ENCODE results near the gene SHISA5. TPM values are rescaled to one million over a fixed set of nuclear protein-coding genes. Genes with fewer than 3 reads are reported as not detected.

Gene SHISA5
- total RNA-seq, 1 experiment from 2014 or later, result 226 TPM

- Mint-ChIP-seq H3K36me3 (ENCODE audit: insufficient read depth, unreplicated experiment) (peaks cover 73% of the 10 kb centered on the region), H3K9me3 (ENCODE audit: unreplicated experiment) (no peaks in the 10 kb centered on the region), H3K4me3 (ENCODE audit: unreplicated experiment) (peak overlapping the region; percentile 98), H3K4me1 (ENCODE audit: low read depth, unreplicated experiment) (peaks cover 50% of the 10 kb centered on the region), H3K27me3 (ENCODE audit: insufficient read depth, unreplicated experiment) (no peaks in the 10 kb centered on the region), H3K27ac (ENCODE audit: unreplicated experiment) (peak overlapping the region; percentile 82)
- POLR2A ChIA-PET, result interaction anchor here (1.4 to 2.8 kb wide), 2 partner anchors 11 to 18 kb away, joined by 4 to 12 read pairs; partner anchors contain the start of genes ATRIP, CCDC51 and TMA7
- peak; percentile 69 to 79 for DNase-seq
- H3K9me3 ChIP-seq, result no peaks in the 10 kb centered on the region
- TF ChIP-seq CTCF (IDR thresholded peaks at IDR 0.05; ENCODE audit: insufficient read depth in 1 of 2, low read depth in 1 of 2, low read length in 1 of 2, severe bottlenecking in 1 of 2, unreplicated experiment in 1 of 2), result no peak
- peak overlapping the region; percentile 84 for H3K4me3 ChIP-seq (ENCODE audit: low read depth, low read length)
- H3K36me3 ChIP-seq (ENCODE audit: control insufficient read depth, insufficient read depth, low read length), result peaks cover 8% of the 10 kb centered on the region
- H3K4me1 ChIP-seq, result peaks cover 59% of the 10 kb centered on the region
- intact Hi-C loops (cut with micrococcal nuclease; ENCODE audit: unreplicated experiment), result no loop called here
- CTCF ChIA-PET, result interaction anchor here (1.0 to 1.9 kb wide), 2 partner anchors 28 to 129 kb away, joined by 3 to 15 read pairs; no protein-coding TSS in a partner anchor
- no peaks in the 10 kb centered on the region for H3K27me3 ChIP-seq (replicated peaks; ENCODE audit: control insufficient read depth, insufficient read depth, low read length)
- BruUV-seq (replicated peaks), result no TSS peak
These were observed 75.2 kb downstream of the SHISA5 start for GRCh38 chr3:48428572-48429316.

GRCh38 chr3:48428088-48428571, 75.8 kb downstream of the SHISA5 start:
- BruUV-seq (replicated peaks), result TSS peak; percentile 1
- intact Hi-C loops (cut with micrococcal nuclease; ENCODE audit: unreplicated experiment), result no loop called here

More at GRCh38 chr3:48428088-48428571, 75.8 kb downstream of the SHISA5 start:
- no peaks in the 10 kb centered on the region for H3K27me3 Mint-ChIP-seq (ENCODE audit: insufficient read depth, unreplicated experiment)
- TF ChIP-seq CTCF (IDR thresholded peaks at IDR 0.05; ENCODE audit: insufficient read depth in 1 of 2, low read depth in 1 of 2, low read length in 1 of 2, severe bottlenecking in 1 of 2, unreplicated experiment in 1 of 2), result no peak
- peaks cover 52% of the 10 kb centered on the region for H3K4me1 Mint-ChIP-seq (ENCODE audit: low read depth, unreplicated experiment)
- Histone ChIP-seq H3K36me3 (ENCODE audit: control insufficient read depth, insufficient read depth, low read length) (peaks cover 8% of the 10 kb centered on the region), H3K27me3 (replicated peaks; ENCODE audit: control insufficient read depth, insufficient read depth, low read length) (no peaks in the 10 kb centered on the region), H3K9me3 (no peaks in the 10 kb centered on the region), H3K4me1 (peaks cover 54% of the 10 kb centered on the region), H3K4me3 (ENCODE audit: low read depth, low read length) (peak overlapping the region; percentile 84)
- H3K36me3 Mint-ChIP-seq (ENCODE audit: insufficient read depth, unreplicated experiment), result peaks cover 73% of the 10 kb centered on the region
- peak overlapping the region; percentile 82 for H3K27ac Mint-ChIP-seq (ENCODE audit: unreplicated experiment)
- ChIA-PET CTCF (interaction anchor here (1.0 to 1.9 kb wide), 2 partner anchors 28 to 130 kb away, joined by 3 to 15 read pairs; no protein-coding TSS in a partner anchor), POLR2A (interaction anchor here (1.4 to 2.8 kb wide), 2 partner anchors 12 to 18 kb away, joined by 4 to 12 read pairs; partner anchors contain the start of genes ATRIP, CCDC51 and TMA7)
- no peaks in the 10 kb centered on the region for H3K9me3 Mint-ChIP-seq (ENCODE audit: unreplicated experiment)
- no peak for DNase-seq
- peak overlapping the region; percentile 98 for H3K4me3 Mint-ChIP-seq (ENCODE audit: unreplicated experiment)
